Endothelial cell of umbilical vein (primary cell): ENCODE results near the gene LRRC39. TPM values are rescaled to one million over a fixed set of nuclear protein-coding genes. Genes with fewer than 3 reads are reported as not detected.

Source experiments
- BruUV-seq: library from RNA; stranded (reverse); fragments of 400-500 nt; replicated peaks from 2 replicates; lab custom pipeline; 2021; lab: Mats Ljungman, UMichigan
- CTCF ChIA-PET: fragments of 300-600, 350-600 bp; sonication (Branson Sonifier 250); formaldehyde crosslinking; loops from one replicate; lab custom pipeline; 2021; ENCODE audit warnings: antibody characterized with exemption, inconsistent platforms; lab: Charles Lee
- POLR2A ChIA-PET: fragments of 300-600, 350-600 bp; sonication (Branson Sonifier 250); formaldehyde crosslinking; loops from one replicate; lab custom pipeline; 2021; ENCODE audit warnings: antibody characterized with exemption, inconsistent platforms; lab: Charles Lee
- DNase-seq: peaks from one replicate; pipeline ENCODE4 v3.0.0-alpha.2; 2011; ENCODE audit warnings: low read depth, low spot score
- FAIRE-seq: peaks from 2 replicates; lab custom pipeline; 2011; peaks lifted over from hg19 to GRCh38; lab: Jason Lieb, UNC
- H2AFZ ChIP-seq: 2 replicates; pipeline ENCODE4 v1.6.0; 2012; ENCODE audit warnings: low read depth, low read length, control low read depth, inconsistent platforms
- H3K27ac ChIP-seq: 2 replicates; pipeline ENCODE4 v1.5.1; 2011; ENCODE audit warnings: low read depth, mild to moderate bottlenecking, control low read depth, low read length, moderate library complexity; ENCODE audit not compliant: insufficient read depth
- H3K27me3 ChIP-seq, 2 experiments: 2 replicates each; pipeline versions ENCODE4 v1.6.0 to v1.6.1; 2011; ENCODE audit warnings: low read length in 2 of 2, mixed read lengths in 1 of 2; ENCODE audit not compliant: control insufficient read depth in 2 of 2, insufficient read depth in 2 of 2
- H3K36me3 ChIP-seq, 2 experiments: 2 replicates in 1 of 2; 3 replicates in 1 of 2; pipeline ENCODE4 v1.5.1; 2011; ENCODE audit warnings: low read length in 2 of 2, mild to moderate bottlenecking in 1 of 2, moderate library complexity in 1 of 2; ENCODE audit not compliant: control insufficient read depth in 2 of 2, insufficient read depth in 2 of 2; ENCODE audit errors: extremely low read depth in 1 of 2
- H3K4me1 ChIP-seq: 3 replicates; pipeline ENCODE4 v1.5.1; 2011; ENCODE audit warnings: mild to moderate bottlenecking, low read length; ENCODE audit not compliant: control insufficient read depth, insufficient read depth; ENCODE audit errors: extremely low read depth
- H3K4me2 ChIP-seq: 2 replicates; pipeline ENCODE4 v1.6.1; 2011; ENCODE audit warnings: low read length, control low read depth, mixed read lengths; ENCODE audit not compliant: insufficient read depth
- H3K4me3 ChIP-seq, 3 experiments: fragments of 200-600 bp in 1 of 3; sonication (generic), shearing (Covaris generic) in 1 of 3; replicated peaks in 1 of 3; 2 replicates each; pipeline ENCODE4 v1.5.1; 2011 to 2016; ENCODE audit warnings: control low read depth in 3 of 3, low read length in 3 of 3, mild to moderate bottlenecking in 2 of 3, inconsistent platforms in 1 of 3, low read depth in 1 of 3, moderate library complexity in 1 of 3; ENCODE audit not compliant: insufficient read depth in 1 of 3
- H3K79me2 ChIP-seq: 2 replicates; pipeline ENCODE4 v1.6.0; 2012; ENCODE audit warnings: low read length, inconsistent platforms; ENCODE audit not compliant: control insufficient read depth, insufficient read depth
- H3K9ac ChIP-seq: replicated peaks from 2 replicates; pipeline ENCODE3; 2011; ENCODE audit warnings: low read length, control low read depth; ENCODE audit not compliant: insufficient read depth; ENCODE audit errors: extremely low read depth
- H3K9me1 ChIP-seq: replicated peaks from 3 replicates; pipeline ENCODE4 v1.6.0; 2011; ENCODE audit warnings: mild to moderate bottlenecking, low read length; ENCODE audit not compliant: control insufficient read depth, insufficient read depth; ENCODE audit errors: extremely low read depth
- H3K9me3 ChIP-seq: replicated peaks from 2 replicates; pipeline ENCODE4 v1.5.1; 2012; ENCODE audit warnings: low read length, inconsistent platforms; ENCODE audit not compliant: control insufficient read depth, insufficient read depth
- H4K20me1 ChIP-seq: replicated peaks from 2 replicates; pipeline ENCODE3; 2011; ENCODE audit warnings: mild to moderate bottlenecking, low read length; ENCODE audit not compliant: control insufficient read depth, insufficient read depth; ENCODE audit errors: extremely low read depth
- EZH2 ChIP-seq: IDR thresholded peaks from 2 replicates; pipeline ENCODE4 v1.6.1; 2012; ENCODE audit warnings: borderline replicate concordance, low read depth, mild to moderate bottlenecking, moderate library complexity, low read length, inconsistent platforms; ENCODE audit not compliant: severe bottlenecking
- FOS ChIP-seq: IDR thresholded peaks from 2 replicates; pipeline ENCODE4 v1.6.1; 2011; ENCODE audit warnings: mild to moderate bottlenecking, low read length, moderate library complexity, borderline replicate concordance; ENCODE audit not compliant: insufficient read depth
- GATA2 ChIP-seq: IDR thresholded peaks from 2 replicates; pipeline ENCODE4 v1.7.0; 2011; ENCODE audit warnings: low read depth, mild to moderate bottlenecking, moderate library complexity, mixed read lengths, low read length; ENCODE audit not compliant: insufficient read length, insufficient read depth
- JUN ChIP-seq: IDR thresholded peaks from 2 replicates; pipeline ENCODE4 v1.6.1; 2011; ENCODE audit warnings: borderline replicate concordance, low read depth; ENCODE audit not compliant: insufficient read length, insufficient read depth
- MAX ChIP-seq: IDR thresholded peaks from 2 replicates; pipeline ENCODE4 v1.6.1; 2011; ENCODE audit not compliant: insufficient read depth, insufficient read length
- MYC ChIP-seq: IDR thresholded peaks from one replicate; pipeline ENCODE4 v1.6.1; 2011; ENCODE audit warnings: mild to moderate bottlenecking, low read depth, low read length
- POLR2A ChIP-seq: IDR thresholded peaks from 2 replicates; pipeline ENCODE4 v1.6.1; 2012; ENCODE audit warnings: low read depth, mild to moderate bottlenecking, control low read depth, low read length
- POLR2AphosphoS5 ChIP-seq: IDR thresholded peaks from 2 replicates; pipeline ENCODE4 v1.6.1; 2012; ENCODE audit warnings: low read depth, mild to moderate bottlenecking, control low read depth, low read length, moderate library complexity; ENCODE audit not compliant: insufficient read depth
- dilution Hi-C: fragments of 300-500 bp; cut with MboI; formaldehyde crosslinking; loops from one replicate; pipeline ENCODE4 v1.15.0; 2019; ENCODE audit warnings: low sequenced_read_pairs; ENCODE audit not compliant: extremely low pct_ligation_motif_present
- intact Hi-C: fragments of 100-400 bp; cut with micrococcal nuclease; formaldehyde crosslinking; loops from one replicate; pipeline ENCODE4 v1.10.0; 2022
- polyA plus RNA-seq, 4 experiments: library from polyadenylated mRNA; depleted of rRNA in 3 of 4; stranded (reverse) in 3 of 4; unstranded in 1 of 4; fragments of >200 nt; gene quantifications; 2 replicates each; pipeline versions ENCODE4 v1.2.1 to v1.2.3, GENCODE V29; 2011 to 2012; ENCODE audit warnings: missing spikeins in 1 of 4
- total RNA-seq: library from RNA; stranded (reverse); gene quantifications from 2 replicates; pipeline ENCODE4 v1.2.3, GENCODE V29; 2021
- TF ChIP-seq, protein P1 (sequence below), 2 donors: IDR thresholded peaks; 1 replicate in 1 of 2; 2 replicates in 1 of 2; pipeline ENCODE4 v1.5.1; 2011; ENCODE audit warnings: low read length in 2 of 2, mild to moderate bottlenecking in 2 of 2, moderate library complexity in 2 of 2, control low read depth in 1 of 2, inconsistent platforms in 1 of 2, low read depth in 1 of 2; ENCODE audit not compliant: insufficient read depth in 1 of 2; ENCODE audit errors: extremely low read depth in 1 of 2

LRRC39 gene
- total and polyA plus RNA-seq, 2 donors (not counting 3 experiments of a cell fraction or from before 2014, with no cell fraction given), result 0.40 to 0.65 TPM

- CTCF ChIA-PET, result no interaction called here
- BruUV-seq, result no TSS peak
- Histone ChIP-seq H3K36me3 (peaks cover 4 to 7% of the 10 kb centered on the region in 2 experiments), H3K4me1 (no peaks in the 10 kb centered on the region), H3K9me1 (no peaks in the 10 kb centered on the region), H4K20me1 (no peaks in the 10 kb centered on the region), H3K27ac (no peak overlapping the region), H2AFZ (no peak overlapping the region), H3K4me2 (no peak overlapping the region), H3K27me3 (no peaks in the 10 kb centered on the region), H3K79me2 (no peaks in the 10 kb centered on the region), H3K9ac (no peak overlapping the region), H3K4me3 (no peak overlapping the region), H3K9me3 (no peaks in the 10 kb centered on the region)
- intact Hi-C loops, result no loop called here
- POLR2A ChIA-PET, result no interaction called here
- DNase-seq, result no peak
- dilution Hi-C loops, result no loop called here
- FAIRE-seq, result no peak
- no peak for TF ChIP-seq POLR2AphosphoS5
- no peak for TF ChIP-seq JUN
- TF ChIP-seq EZH2, result no peak
- no peak for TF ChIP-seq GATA2
- no peak for TF ChIP-seq MAX
- no peak for TF ChIP-seq FOS
- no peak for TF ChIP-seq MYC
- TF ChIP-seq, protein P1, sequence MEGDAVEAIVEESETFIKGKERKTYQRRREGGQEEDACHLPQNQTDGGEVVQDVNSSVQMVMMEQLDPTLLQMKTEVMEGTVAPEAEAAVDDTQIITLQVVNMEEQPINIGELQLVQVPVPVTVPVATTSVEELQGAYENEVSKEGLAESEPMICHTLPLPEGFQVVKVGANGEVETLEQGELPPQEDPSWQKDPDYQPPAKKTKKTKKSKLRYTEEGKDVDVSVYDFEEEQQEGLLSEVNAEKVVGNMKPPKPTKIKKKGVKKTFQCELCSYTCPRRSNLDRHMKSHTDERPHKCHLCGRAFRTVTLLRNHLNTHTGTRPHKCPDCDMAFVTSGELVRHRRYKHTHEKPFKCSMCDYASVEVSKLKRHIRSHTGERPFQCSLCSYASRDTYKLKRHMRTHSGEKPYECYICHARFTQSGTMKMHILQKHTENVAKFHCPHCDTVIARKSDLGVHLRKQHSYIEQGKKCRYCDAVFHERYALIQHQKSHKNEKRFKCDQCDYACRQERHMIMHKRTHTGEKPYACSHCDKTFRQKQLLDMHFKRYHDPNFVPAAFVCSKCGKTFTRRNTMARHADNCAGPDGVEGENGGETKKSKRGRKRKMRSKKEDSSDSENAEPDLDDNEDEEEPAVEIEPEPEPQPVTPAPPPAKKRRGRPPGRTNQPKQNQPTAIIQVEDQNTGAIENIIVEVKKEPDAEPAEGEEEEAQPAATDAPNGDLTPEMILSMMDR (IDR thresholded peaks at IDR 0.05; ENCODE audit: extremely low read depth in 1 of 2, insufficient read depth in 1 of 2, low read depth in 1 of 2, low read length in 2 of 2), result no peak
- no peak for TF ChIP-seq POLR2A
Measured at GRCh38 chr1:100215101-100215500, 37.0 kb upstream of the LRRC39 start.
